ENCODE results near the gene KHDC1. TPM values are rescaled to one million over a fixed set of nuclear protein-coding genes. Genes with fewer than 3 reads are reported as not detected.

The KHDC1 gene, protein sequence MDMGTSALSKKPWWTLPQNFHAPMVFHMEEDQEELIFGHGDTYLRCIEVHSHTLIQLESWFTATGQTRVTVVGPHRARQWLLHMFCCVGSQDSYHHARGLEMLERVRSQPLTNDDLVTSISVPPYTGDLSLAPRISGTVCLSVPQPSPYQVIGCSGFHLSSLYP
- 4.6 and 6.0 TPM in 2 replicates for total RNA-seq

DNA sequence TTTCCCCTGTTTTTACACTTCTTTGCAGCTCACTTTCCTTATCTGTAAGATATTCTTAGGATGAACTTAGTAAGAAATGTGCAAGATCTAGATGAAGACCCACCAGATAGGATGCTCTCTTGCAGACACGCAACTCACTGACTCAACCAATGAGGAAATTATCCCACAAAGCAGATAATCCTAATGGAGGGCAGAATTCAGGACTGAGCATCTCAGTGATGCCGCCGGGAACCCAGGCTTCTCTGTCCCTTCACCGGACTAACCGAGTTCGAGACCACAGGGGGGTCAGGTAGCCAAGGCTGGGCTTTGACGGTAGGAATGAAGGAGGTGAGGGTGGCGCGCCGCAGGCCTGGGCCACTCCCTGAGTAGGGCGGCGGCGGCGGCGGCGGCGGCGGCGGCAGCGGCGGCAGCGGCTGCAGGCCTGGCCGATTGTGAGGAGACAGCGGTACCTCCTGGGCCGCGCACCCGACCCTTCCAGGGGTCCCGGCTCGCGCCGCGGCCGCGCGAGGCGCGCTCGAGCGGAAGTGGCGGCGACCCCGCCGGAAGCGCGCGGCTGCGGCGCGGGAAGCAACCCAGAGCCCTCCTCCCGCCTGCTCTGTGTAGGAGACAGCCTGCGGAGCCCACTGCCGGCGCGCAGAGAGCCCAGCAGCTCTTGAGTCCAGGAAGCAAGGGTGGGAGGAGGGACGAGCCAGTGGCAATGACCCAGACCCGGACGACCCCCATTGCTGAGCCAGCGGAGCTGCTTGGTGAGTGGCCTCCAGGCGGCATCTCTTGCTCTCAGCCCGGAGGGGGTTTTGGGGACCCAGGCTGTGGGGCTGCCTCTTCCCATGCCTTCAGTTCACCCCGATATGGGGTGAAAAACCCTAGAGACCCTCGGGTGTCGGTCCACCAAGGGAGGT, at the start of gene KHDC1:
Gene KHDC1, minus strand, starts transcription at position 526 of the 899 bp plus-strand sequence. CDS start 20,679 bp downstream, outside the sequence.

DNA sequence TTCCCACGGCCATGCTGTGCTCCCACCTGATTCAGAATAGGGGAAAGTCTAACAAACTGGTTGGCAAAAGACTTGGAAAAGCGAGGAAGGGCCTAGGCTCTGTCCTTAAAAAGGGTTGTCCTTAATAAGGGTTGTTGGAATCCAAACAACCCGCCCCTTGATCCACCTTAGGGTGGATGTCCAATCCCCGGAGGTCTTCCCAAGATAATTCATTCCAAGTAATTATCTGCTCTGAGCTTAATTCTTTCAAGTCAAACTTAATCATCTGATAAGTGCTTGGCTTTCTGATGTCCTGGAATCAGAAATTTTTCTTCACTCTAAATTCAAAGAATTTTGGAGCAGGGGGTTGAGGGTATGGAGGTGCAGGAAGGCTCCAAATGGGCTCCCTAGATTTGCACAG, 37.6 kb downstream of the KHDC1 start, which contains the start of gene KHDC1L:
Gene KHDC1L, minus strand, starts transcription at position 101 of the 400 bp plus-strand sequence. Its CDS starts 88 bp downstream, at position 13.

Other genes starting within 250 kb of the KHDC1 start
- gene KHDC1L, start 37.7 kb downstream of the KHDC1 start, total RNA-seq: not detected in 2 replicates
- not detected in 2 replicates for gene DPPA5, start 91.1 kb upstream of the KHDC1 start, total RNA-seq
- gene KHDC3L, start 99.5 kb upstream of the KHDC1 start, total RNA-seq: not detected in 2 replicates
- not detected in 2 replicates for gene OOEP, start 106.7 kb upstream of the KHDC1 start, total RNA-seq
- gene DDX43, start 131.6 kb upstream of the KHDC1 start, total RNA-seq: 0.32 TPM in 1 of 2 replicates, not detected in the other
- gene CGAS, start 189.1 kb upstream of the KHDC1 start, total RNA-seq: 1.5 and 3.2 TPM in 2 replicates
- 24.3 and 40.2 TPM in 2 replicates for gene MTO1, start 198.5 kb upstream of the KHDC1 start, total RNA-seq

Measured in bronchial smooth muscle cell (primary cell).